ENCODE measurements around the gene HUNK.

GRCh38 chr21:32048353-32048752, 175.5 kb downstream of the HUNK start:
- TF ChIP-seq CTCF (IDR thresholded peaks at IDR 0.05; ENCODE audit: low read depth, low read length, poor library complexity, severe bottlenecking) (no peak), EZH2phosphoT487 (IDR thresholded peaks at IDR 0.05; ENCODE audit: borderline replicate concordance, low read length) (no peak)

Data from DOHH2 (cell line).